Ishikawa (cell line): Measurements from ENCODE around the gene OPN1SW.

Experiments
- CEBPB ChIP-seq: IDR thresholded peaks from 2 replicates; pipeline ENCODE4 v1.6.1; 2012
- CREB1 ChIP-seq: IDR thresholded peaks from 2 replicates; pipeline ENCODE4 v1.6.1; 2012; ENCODE audit warnings: low read depth
- EGR1 ChIP-seq: IDR thresholded peaks from 2 replicates; pipeline ENCODE4 v1.6.1; 2012
- EP300 ChIP-seq: IDR thresholded peaks from 2 replicates; pipeline ENCODE4 v1.6.1; 2012; ENCODE audit warnings: borderline replicate concordance
- FOXM1 ChIP-seq: IDR thresholded peaks from 2 replicates; pipeline ENCODE4 v1.6.1; 2012; ENCODE audit warnings: low read depth, borderline replicate concordance
- NFIC ChIP-seq: IDR thresholded peaks from 2 replicates; pipeline ENCODE4 v1.6.1; 2012
- RAD21 ChIP-seq: IDR thresholded peaks from 2 replicates; pipeline ENCODE4 v1.6.1; 2012; ENCODE audit warnings: low read depth
- TAF1 ChIP-seq: IDR thresholded peaks from 2 replicates; pipeline ENCODE4 v1.6.1; 2012; ENCODE audit warnings: low read depth, mild to moderate bottlenecking
- TCF12 ChIP-seq: IDR thresholded peaks from 2 replicates; pipeline ENCODE4 v1.6.1; 2012; ENCODE audit warnings: low read depth
- TEAD4 ChIP-seq: IDR thresholded peaks from 2 replicates; pipeline ENCODE4 v1.6.1; 2012
- YY1 ChIP-seq: IDR thresholded peaks from 2 replicates; pipeline ENCODE4 v1.6.1; 2012; ENCODE audit warnings: low read depth
- ZBTB7A ChIP-seq: IDR thresholded peaks from 2 replicates; pipeline ENCODE4 v1.6.1; 2012; ENCODE audit warnings: low read depth
- TF ChIP-seq, protein P1 (sequence below): IDR thresholded peaks from 2 replicates; pipeline ENCODE4 v1.6.1; 2012
- TF ChIP-seq, protein P2 (sequence below): IDR thresholded peaks from 2 replicates; pipeline ENCODE4 v1.6.1; 2012
- TF ChIP-seq, protein P3 (sequence below): IDR thresholded peaks from 2 replicates; pipeline ENCODE4 v1.6.1; 2012; ENCODE audit warnings: low read depth, mild to moderate bottlenecking

OPN1SW gene

DNA sequence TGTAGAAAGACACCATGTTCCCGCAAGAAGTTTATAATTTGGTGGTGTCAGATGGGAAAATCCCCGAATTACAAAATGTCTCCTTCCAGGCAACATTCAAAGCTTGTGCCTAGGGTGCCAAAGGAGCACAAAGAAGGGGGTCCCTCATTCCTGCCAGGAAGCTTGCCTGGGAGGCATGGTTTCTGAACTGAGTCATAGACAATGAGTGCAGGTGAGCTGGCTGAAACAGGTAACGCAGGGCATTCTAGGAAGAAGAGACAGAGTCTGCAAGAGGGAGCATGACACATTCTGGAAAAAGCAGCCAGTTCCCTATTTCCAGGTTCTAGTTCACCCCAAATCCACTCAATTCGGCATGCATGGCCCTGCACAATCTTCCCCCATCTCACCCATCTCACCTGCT lies 48.4 kb downstream of the OPN1SW start:
- TF ChIP-seq NFIC, result no peak

DNA sequence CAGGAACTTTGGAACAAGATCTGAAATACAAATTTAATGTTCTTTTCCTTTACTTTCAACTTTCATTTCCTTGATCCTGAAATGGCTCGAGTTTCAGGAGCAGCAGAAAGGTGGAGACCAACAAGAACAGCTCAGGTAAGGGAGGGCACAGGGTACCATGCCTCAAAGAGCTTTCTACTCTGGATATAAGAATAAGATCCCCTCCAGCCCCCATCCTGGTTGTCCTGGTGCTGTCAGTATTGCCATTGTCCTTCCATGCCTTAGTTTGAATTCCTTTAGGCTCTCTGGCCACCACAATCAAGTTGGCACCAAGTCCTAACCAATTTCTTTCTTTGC lies 48.9 kb downstream of the OPN1SW start:
- TF ChIP-seq, protein P1, sequence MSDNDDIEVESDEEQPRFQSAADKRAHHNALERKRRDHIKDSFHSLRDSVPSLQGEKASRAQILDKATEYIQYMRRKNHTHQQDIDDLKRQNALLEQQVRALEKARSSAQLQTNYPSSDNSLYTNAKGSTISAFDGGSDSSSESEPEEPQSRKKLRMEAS, result no peak
- TF ChIP-seq EGR1 (no peak), FOXM1 (no peak), NFIC (no peak), ZBTB7A (no peak), EP300 (no peak), YY1 (no peak), TEAD4 (no peak), RAD21 (no peak), TCF12 (no peak), CREB1 (no peak)
- TF ChIP-seq, protein P2, sequence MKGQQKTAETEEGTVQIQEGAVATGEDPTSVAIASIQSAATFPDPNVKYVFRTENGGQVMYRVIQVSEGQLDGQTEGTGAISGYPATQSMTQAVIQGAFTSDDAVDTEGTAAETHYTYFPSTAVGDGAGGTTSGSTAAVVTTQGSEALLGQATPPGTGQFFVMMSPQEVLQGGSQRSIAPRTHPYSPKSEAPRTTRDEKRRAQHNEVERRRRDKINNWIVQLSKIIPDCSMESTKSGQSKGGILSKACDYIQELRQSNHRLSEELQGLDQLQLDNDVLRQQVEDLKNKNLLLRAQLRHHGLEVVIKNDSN, result no peak
- TF ChIP-seq, protein P3, sequence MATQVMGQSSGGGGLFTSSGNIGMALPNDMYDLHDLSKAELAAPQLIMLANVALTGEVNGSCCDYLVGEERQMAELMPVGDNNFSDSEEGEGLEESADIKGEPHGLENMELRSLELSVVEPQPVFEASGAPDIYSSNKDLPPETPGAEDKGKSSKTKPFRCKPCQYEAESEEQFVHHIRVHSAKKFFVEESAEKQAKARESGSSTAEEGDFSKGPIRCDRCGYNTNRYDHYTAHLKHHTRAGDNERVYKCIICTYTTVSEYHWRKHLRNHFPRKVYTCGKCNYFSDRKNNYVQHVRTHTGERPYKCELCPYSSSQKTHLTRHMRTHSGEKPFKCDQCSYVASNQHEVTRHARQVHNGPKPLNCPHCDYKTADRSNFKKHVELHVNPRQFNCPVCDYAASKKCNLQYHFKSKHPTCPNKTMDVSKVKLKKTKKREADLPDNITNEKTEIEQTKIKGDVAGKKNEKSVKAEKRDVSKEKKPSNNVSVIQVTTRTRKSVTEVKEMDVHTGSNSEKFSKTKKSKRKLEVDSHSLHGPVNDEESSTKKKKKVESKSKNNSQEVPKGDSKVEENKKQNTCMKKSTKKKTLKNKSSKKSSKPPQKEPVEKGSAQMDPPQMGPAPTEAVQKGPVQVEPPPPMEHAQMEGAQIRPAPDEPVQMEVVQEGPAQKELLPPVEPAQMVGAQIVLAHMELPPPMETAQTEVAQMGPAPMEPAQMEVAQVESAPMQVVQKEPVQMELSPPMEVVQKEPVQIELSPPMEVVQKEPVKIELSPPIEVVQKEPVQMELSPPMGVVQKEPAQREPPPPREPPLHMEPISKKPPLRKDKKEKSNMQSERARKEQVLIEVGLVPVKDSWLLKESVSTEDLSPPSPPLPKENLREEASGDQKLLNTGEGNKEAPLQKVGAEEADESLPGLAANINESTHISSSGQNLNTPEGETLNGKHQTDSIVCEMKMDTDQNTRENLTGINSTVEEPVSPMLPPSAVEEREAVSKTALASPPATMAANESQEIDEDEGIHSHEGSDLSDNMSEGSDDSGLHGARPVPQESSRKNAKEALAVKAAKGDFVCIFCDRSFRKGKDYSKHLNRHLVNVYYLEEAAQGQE, result no peak

DNA sequence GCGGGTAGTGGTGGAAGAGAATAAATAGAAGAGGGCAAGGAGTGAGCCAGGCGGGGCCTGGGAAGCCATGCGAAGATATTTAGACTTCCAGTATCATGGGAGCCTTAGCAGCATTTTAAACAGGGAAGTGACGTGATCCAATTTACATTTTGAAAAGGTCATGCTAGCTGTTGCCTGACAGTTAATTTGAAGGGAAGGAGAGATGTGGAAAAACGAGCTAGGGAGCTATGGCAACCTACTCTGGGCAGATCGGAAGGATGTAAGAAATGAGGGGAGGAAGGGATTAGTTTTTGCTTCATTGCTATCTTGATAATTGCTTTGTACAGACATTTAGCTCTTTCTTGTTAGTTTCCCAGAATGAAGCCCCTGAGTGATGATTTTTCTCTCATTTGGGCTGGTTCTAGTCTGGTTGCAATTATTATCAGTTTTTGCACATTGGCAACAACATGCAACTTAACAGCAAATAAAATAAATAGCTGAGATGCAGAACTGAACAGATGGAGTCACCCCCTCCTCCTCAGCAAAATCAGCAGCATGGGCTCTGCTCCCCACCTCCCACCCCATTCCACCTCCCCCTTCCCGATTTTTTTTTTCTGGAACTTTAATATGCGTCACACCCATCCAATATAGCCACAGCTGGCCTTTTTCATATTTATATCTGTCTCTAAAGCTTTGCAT lies 49.4 kb downstream of the OPN1SW start:
- TF ChIP-seq, protein P2, result no peak
- TF ChIP-seq, protein P3, result no peak
- TF ChIP-seq ZBTB7A (no peak), TAF1 (no peak), CREB1 (no peak), FOXM1 (no peak), EP300 (no peak), TCF12 (no peak)
- TF ChIP-seq, protein P1, result no peak

DNA sequence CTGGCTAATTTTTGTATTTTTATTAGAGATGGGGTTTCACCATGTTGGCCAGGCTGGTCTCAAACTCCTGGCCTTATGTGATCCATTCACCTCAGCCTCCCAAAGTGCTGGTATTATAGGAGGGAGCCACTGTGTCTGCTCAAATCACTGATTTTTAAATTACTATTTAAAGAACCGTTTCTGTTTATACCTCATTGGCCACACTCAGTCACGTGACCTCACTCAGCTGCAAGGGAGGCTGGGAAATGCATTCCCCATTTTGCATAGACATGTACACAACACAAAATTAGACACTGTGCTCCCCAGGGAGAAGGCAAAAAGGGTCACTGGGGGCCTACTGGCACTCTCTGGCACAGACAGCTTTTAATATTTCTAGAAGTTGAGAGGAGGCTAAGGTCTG lies 50.1 kb downstream of the OPN1SW start:
- no peak for TF ChIP-seq RAD21
- TF ChIP-seq, protein P2, result peak; percentile 73

DNA sequence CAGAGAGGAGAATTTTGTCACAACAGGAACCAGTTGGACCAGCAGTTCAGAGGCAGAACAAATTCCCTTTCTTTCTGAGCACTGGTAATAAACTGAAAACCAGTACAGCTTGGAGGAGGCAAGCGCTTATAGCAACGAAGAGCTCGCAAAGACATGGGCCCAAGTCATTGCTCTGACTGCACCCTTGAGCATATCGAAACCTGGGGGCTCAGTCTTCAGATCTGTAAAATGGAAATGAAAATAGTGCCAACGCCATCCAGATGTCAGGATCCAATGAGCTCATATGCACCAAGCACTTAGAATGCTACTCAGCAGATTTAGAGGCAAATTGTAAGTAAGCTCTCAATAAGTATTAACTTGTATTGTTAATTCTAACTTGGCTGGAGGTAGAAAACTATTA lies 50.9 kb downstream of the OPN1SW start:
- no peak for TF ChIP-seq TAF1
- no peak for TF ChIP-seq CEBPB
- TF ChIP-seq NFIC, result no peak
- no peak for TF ChIP-seq CREB1
- TF ChIP-seq YY1, result no peak
- no peak for TF ChIP-seq TCF12
- TF ChIP-seq, protein P2, result no peak
- TF ChIP-seq, protein P1, result no peak
- no peak for TF ChIP-seq EGR1
- TF ChIP-seq EP300, result no peak
- no peak for TF ChIP-seq RAD21
- TF ChIP-seq FOXM1, result no peak
- TF ChIP-seq ZBTB7A, result no peak
- no peak for TF ChIP-seq TEAD4
- TF ChIP-seq, protein P3, result no peak
